Heart left ventricle (tissue), 16 donors: ENCODE data around the gene MRPL34. TPM values are rescaled to one million over a fixed set of nuclear protein-coding genes. Genes with fewer than 3 reads are reported as not detected.

ENCODE experiments used
- ATAC-seq, 4 donors: fragments of 200-7000 bp; cut with Tn5 transposase; one replicate each; pipeline ENCODE4 v1.9.1; 2020 to 2022; ENCODE audit warnings: moderate library complexity in 4 of 4, mild to moderate bottlenecking in 3 of 4, moderate number of reproducible peaks in 1 of 4
- DNase-seq, 5 donors: peaks; one replicate each; pipeline ENCODE4 v3.0.0-alpha.2; 2020
- H3K27ac ChIP-seq, 12 donors: fragments of 200-600 bp; sonication (generic) in 4 of 12; one replicate each; pipeline versions ENCODE4 v1.5.0 to v1.8.0; 2016 to 2022; ENCODE audit warnings: mild to moderate bottlenecking in 2 of 12
- H3K27me3 ChIP-seq, 9 donors: fragments of 200-600 bp; sonication (generic) in 2 of 9; one replicate each; pipeline versions ENCODE4 v1.5.1 to v1.8.0; 2016 to 2022; ENCODE audit warnings: mild to moderate bottlenecking in 3 of 9
- H3K36me3 ChIP-seq, 9 donors: fragments of 200-600 bp; sonication (generic) in 2 of 9; one replicate each; pipeline versions ENCODE4 v1.5.0 to v1.8.0; 2018 to 2022; ENCODE audit warnings: mild to moderate bottlenecking in 2 of 9
- H3K4me1 ChIP-seq, 12 donors: fragments of 200-600 bp; sonication (generic) in 4 of 12; one replicate each; pipeline versions ENCODE4 v1.5.0 to v1.8.0; 2016 to 2022; ENCODE audit warnings: mild to moderate bottlenecking in 3 of 12
- H3K4me3 ChIP-seq, 12 donors: fragments of 200-600 bp; sonication (generic) in 4 of 12; one replicate each; pipeline versions ENCODE4 v1.5.0 to v1.8.0; 2017 to 2022; ENCODE audit warnings: mild to moderate bottlenecking in 9 of 12, moderate library complexity in 4 of 12
- H3K9me3 ChIP-seq, 12 donors: fragments of 200-600 bp; sonication (generic) in 4 of 12; one replicate each; pipeline versions ENCODE4 v1.5.0 to v1.8.0; 2016 to 2022; ENCODE audit warnings: mild to moderate bottlenecking in 1 of 12
- CTCF ChIP-seq, 12 donors: fragments of 200-600 bp; sonication (generic) in 4 of 12; IDR thresholded peaks; one replicate each; pipeline versions ENCODE4 v1.5.0 to v1.8.0; 2018 to 2022; ENCODE audit warnings: antibody characterized with exemption in 12 of 12, mild to moderate bottlenecking in 5 of 12
- POLR2A ChIP-seq, 2 donors: fragments of 450-650 bp; IDR thresholded peaks; one replicate each; pipeline ENCODE4 v1.6.1; 2017; ENCODE audit warnings: antibody characterized with exemption in 2 of 2, mild to moderate bottlenecking in 2 of 2, moderate library complexity in 2 of 2
- WGBS, 4 donors: extraction: QIAGEN DNeasy Blood & Tissue Kit in 2 of 4; methylation state at CpG; one replicate each; pipeline versions ENCODE4 v1.1.5 to v1.1.7; 2013 to 2018; 5-methylcytosine and 5-hydroxymethylcytosine counted together
- intact Hi-C, 10 donors: fragments of 100-400 bp; cut with DNase I; formaldehyde crosslinking; loops; one replicate each; pipeline versions ENCODE4 v1.11.1 to v1.14.2; 2022
- polyA plus RNA-seq, 2 donors: library from polyadenylated mRNA; stranded (reverse); fragments of 200-250 nt; gene quantifications; one replicate each; pipeline ENCODE4 v1.2.3, GENCODE V29; 2013
- total RNA-seq, 9 donors: library from RNA; depleted of rRNA in 2 of 9; stranded (reverse); fragments of >200 nt in 2 of 9; fragmentation: NEBNext Ultra II Directional in 3 of 9; extraction: Animal tissue kit (Norgen Biotek cat#: 25700) in 3 of 9; gene quantifications; one replicate each; pipeline versions ENCODE4 v1.1.0 to v1.2.4, GENCODE V29; 2016 to 2023
- donor health status: ischemic (EF 13 %, LVEDD 7.1; RV severe dilation, severe dysfunction).
- donor health status: healthy with polysubstance abuse.
- donor health status: DM: no; HTN: yes; CAD: no.
- donor health status: DM: no; HTN: no; CAD: no.
- donor health status: ischemic (EF 25% LVEDD 6.9; RV normal size, moderate dysfunction).
- donor health status: ischemic (EF 25% LVEDD 5.7; RV mildly dilated, moderate dysfunction).
- donor health status: healthy.
- donor health status: DM: yes; HTN: yes; CAD: no.
- donor health status: ischemic (EF 35%, LVEDD 5.7; RV mildly dilated, moderate dysfunction).
- donor health status: nonischemic (EF 11% LVEDD 7.7; RV severe dilation, severe dysfunction).
- donor health status: DM: yes; HTN: yes; CAD: no.
- donor health status: PGD.
- donor health status: ischemic (EF 29% LVEDD 5.4; RV normal size, mild dysfunction).
- donor health status: nonischemic (EF 23%, LVEDD 6.1; RV moderate dilation, normal function).

MRPL34 gene
- total and polyA plus RNA-seq, 11 donors, result 97.8 to 389 (median 190) TPM

- DNase-seq (no peak), ATAC-seq (no peak)
- Histone ChIP-seq H3K4me3 (peak overlapping the region; percentile 55 to 88 (median 71)), H3K27me3 (no peaks in the 10 kb centered on the region), H3K9me3 (no peaks in the 10 kb centered on the region), H3K27ac (peak overlapping the region; percentile 49 to 97 (median 95)), H3K36me3 (peaks cover 0 to 11% (median 0%) of the 10 kb centered on the region in 9 donors), H3K4me1 (peaks cover 5 to 56% (median 39%) of the 10 kb centered on the region in 12 donors)
- intact Hi-C loops, result loop anchor here in 1 of 10 donors (2.0 kb wide), 1 partner anchor 32 kb away; the partner anchor contains the start of gene GTPBP3
- WGBS, 4 donors, result 4 to 8% (median 5%) methylated on average over 5 to 7 of the region's 7 CpGs
- TF ChIP-seq POLR2A (IDR thresholded peaks at IDR 0.05), result no peak
- no peak for TF ChIP-seq CTCF (IDR thresholded peaks at IDR 0.05)
Observed at GRCh38 chr19:17305216-17305516, 506 bp upstream of the MRPL34 start.

GRCh38 chr19:17306285-17306714, 628 bp downstream of the MRPL34 start:
- ATAC-seq (no peak), DNase-seq (no peak)
- no peaks in the 10 kb centered on the region for H3K27me3 ChIP-seq
- H3K4me1 ChIP-seq, result peaks cover 6 to 66% (median 49%) of the 10 kb centered on the region in 12 donors
- no peaks in the 10 kb centered on the region for H3K9me3 ChIP-seq
- TF ChIP-seq POLR2A (IDR thresholded peaks at IDR 0.05), result no peak
- TF ChIP-seq CTCF (IDR thresholded peaks at IDR 0.05), result no peak
- intact Hi-C loops, result no loop called here
- peak overlapping the region; percentile 75 to 97 (median 95) for H3K27ac ChIP-seq
- WGBS, 4 donors, result 6 to 11% (median 8%) methylated on average over 25 to 28 of the region's 28 CpGs
- H3K36me3 ChIP-seq, result peaks cover 0 to under 1% (median 0%) of the 10 kb centered on the region in 9 donors
- peak overlapping the region; percentile 55 to 88 (median 71) for H3K4me3 ChIP-seq

- intact Hi-C loops, result loop anchor here in 1 of 10 donors (2.0 kb wide), 1 partner anchor 27 kb away; the partner anchor contains the start of gene ANO8
- H3K9me3 ChIP-seq, result no peaks in the 10 kb centered on the region
- peak overlapping the region in 1 of 12 donors; percentile 95 for H3K27ac ChIP-seq
- no peak for DNase-seq
- H3K4me3 ChIP-seq, result no peak overlapping the region
- no peak for ATAC-seq
- TF ChIP-seq POLR2A (IDR thresholded peaks at IDR 0.05), result no peak
- TF ChIP-seq CTCF (IDR thresholded peaks at IDR 0.05), result no peak
- peaks cover 4 to 63% (median 45%) of the 10 kb centered on the region in 12 donors for H3K4me1 ChIP-seq
- WGBS, 4 donors, result 86 to 90% (median 89%) methylated on average over 8 of the region's 8 CpGs
- H3K36me3 ChIP-seq, result peaks cover 0 to 4% (median 0%) of the 10 kb centered on the region in 9 donors
- H3K27me3 ChIP-seq, result no peaks in the 10 kb centered on the region
Observed at GRCh38 chr19:17307876-17308377, 2.3 kb downstream of the MRPL34 start.

- peak; percentile 98 to 100 (median 100) for DNase-seq
- Histone ChIP-seq H3K9me3 (no peaks in the 10 kb centered on the region), H3K4me3 (peak within 1 kb of the TSS; percentile 58 to 98 (median 84)), H3K27ac (peak within 1 kb of the TSS in 11 of 12 donors; percentile 51 to 84 (median 76)), H3K27me3 (no peaks in the 10 kb centered on the region), H3K36me3 (peaks cover 0 to 13% (median 8%) of the 10 kb centered on the region in 9 donors), H3K4me1 (peaks cover 3 to 54% (median 36%) of the 10 kb centered on the region in 12 donors)
- ATAC-seq, result peak; percentile 87 to 94 (median 93)
- intact Hi-C loops, result loop anchor here in 1 of 10 donors (2.0 kb wide), 1 partner anchor 25 kb away; the partner anchor contains the start of gene ANO8
- peak in 1 of 2 donors; percentile 55 for TF ChIP-seq POLR2A (IDR thresholded peaks at IDR 0.05)
- TF ChIP-seq CTCF (IDR thresholded peaks at IDR 0.05), result no peak
- 0 to 1% (median 0%) methylated on average over 28 to 46 of the region's 46 CpGs for WGBS, 4 donors
Observed at GRCh38 chr19:17309198-17309964, 3.7 kb downstream of the MRPL34 start, which contains the start of gene DDA1. TSS of gene DDA1 (plus strand) at chr19:17309563. CDS start at chr19:17309655, 92 bp downstream.
